Keratinocyte (primary cell): Measurements from ENCODE around the gene TOPORS. TPM values are rescaled to one million over a fixed set of nuclear protein-coding genes. Genes with fewer than 3 reads are reported as not detected.

Experiments
- DNase-seq: peaks from one replicate; pipeline ENCODE4 v3.0.0-alpha.2; 2011; ENCODE audit warnings: low read depth, missing footprints, low spot score
- FAIRE-seq: peaks from 2 replicates; lab custom pipeline; 2011; peaks lifted over from hg19 to GRCh38; lab: Jason Lieb, UNC
- H2AFZ ChIP-seq: 2 replicates; pipeline ENCODE4 v1.6.0; 2012; ENCODE audit warnings: low read length, control low read depth, inconsistent platforms; ENCODE audit not compliant: control insufficient read depth
- H3K27ac ChIP-seq: 2 replicates; pipeline ENCODE4 v1.5.1; 2011; ENCODE audit warnings: low read length; ENCODE audit not compliant: control insufficient read depth, insufficient read depth
- H3K27me3 ChIP-seq: 3 replicates; pipeline ENCODE4 v1.6.0; 2011; ENCODE audit warnings: low read length; ENCODE audit not compliant: control insufficient read depth, insufficient read depth; ENCODE audit errors: extremely low read depth
- H3K36me3 ChIP-seq, 2 experiments: 2 replicates in 1 of 2; 3 replicates in 1 of 2; pipeline ENCODE4 v1.5.1; 2011; ENCODE audit warnings: low read length in 2 of 2, mild to moderate bottlenecking in 1 of 2; ENCODE audit not compliant: control insufficient read depth in 2 of 2, insufficient read depth in 2 of 2; ENCODE audit errors: extremely low read depth in 1 of 2
- H3K4me1 ChIP-seq: 3 replicates; pipeline ENCODE4 v1.5.1; 2011; ENCODE audit warnings: low read length; ENCODE audit not compliant: control insufficient read depth, insufficient read depth; ENCODE audit errors: extremely low read depth
- H3K4me2 ChIP-seq: 3 replicates; pipeline ENCODE4 v1.6.0; 2011; ENCODE audit warnings: low read depth, low read length; ENCODE audit not compliant: control insufficient read depth, insufficient read depth; ENCODE audit errors: extremely low read depth
- H3K4me3 ChIP-seq, 3 experiments: fragments of 200-600 bp in 1 of 3; sonication (generic) in 1 of 3; 2 replicates in 2 of 3; 3 replicates in 1 of 3; pipeline ENCODE4 v1.5.1; 2011 to 2016; ENCODE audit warnings: low read length in 3 of 3, mild to moderate bottlenecking in 3 of 3, control low read depth in 2 of 3, inconsistent platforms in 1 of 3, low read depth in 1 of 3, mixed read lengths in 1 of 3, mixed run types in 1 of 3, moderate library complexity in 1 of 3; ENCODE audit not compliant: control insufficient read depth in 2 of 3, insufficient read depth in 2 of 3; ENCODE audit errors: extremely low read depth in 1 of 3
- H3K79me2 ChIP-seq: 2 replicates; pipeline ENCODE4 v1.6.0; 2012; ENCODE audit warnings: low read length; ENCODE audit not compliant: control insufficient read depth, insufficient read depth
- H3K9ac ChIP-seq: 3 replicates; pipeline ENCODE4 v1.6.0; 2011; ENCODE audit warnings: low read length; ENCODE audit not compliant: control insufficient read depth, insufficient read depth; ENCODE audit errors: extremely low read depth
- H3K9me1 ChIP-seq: 3 replicates; pipeline ENCODE4 v1.6.0; 2011; ENCODE audit warnings: low read length; ENCODE audit not compliant: control insufficient read depth, insufficient read depth; ENCODE audit errors: extremely low read depth
- H3K9me3 ChIP-seq: 2 replicates; pipeline ENCODE4 v1.5.1; 2012; ENCODE audit warnings: low read depth, low read length; ENCODE audit not compliant: control insufficient read depth
- H4K20me1 ChIP-seq: 3 replicates; pipeline ENCODE4 v1.6.0; 2011; ENCODE audit warnings: low read length; ENCODE audit not compliant: control insufficient read depth, insufficient read depth; ENCODE audit errors: extremely low read depth
- CTCF ChIP-seq, 3 experiments: IDR thresholded peaks in 1 of 3; conservative IDR thresholded peaks in 1 of 3; optimal IDR thresholded peaks in 1 of 3; 2 replicates in 2 of 3; 3 replicates in 1 of 3; pipeline versions ENCODE3 to v1.5.1; 2011; ENCODE audit warnings: low read length in 3 of 3, mild to moderate bottlenecking in 3 of 3, moderate library complexity in 2 of 3, control low read depth in 1 of 3, inconsistent platforms in 1 of 3; ENCODE audit not compliant: insufficient read depth in 2 of 3; ENCODE audit errors: extremely low read depth in 1 of 3
- EZH2 ChIP-seq: IDR thresholded peaks from one replicate; pipeline ENCODE4 v1.6.1; 2012; ENCODE audit warnings: inconsistent platforms, mild to moderate bottlenecking, low read length, moderate library complexity
- dilution Hi-C: fragments of 300-500 bp; cut with MboI; formaldehyde crosslinking; loops from one replicate; pipeline ENCODE4 v1.7.0; 2020; ENCODE audit warnings: low sequenced_read_pairs; ENCODE audit not compliant: extremely low pct_ligation_motif_present
- polyA plus RNA-seq, 5 experiments: library from polyadenylated mRNA; depleted of rRNA in 3 of 5; stranded (reverse) in 3 of 5; stranded (forward) in 1 of 5; unstranded in 1 of 5; fragments of >200 nt; gene quantifications; 1 replicate in 1 of 5; 2 replicates in 3 of 5; 3 replicates in 1 of 5; pipeline versions ENCODE4 v1.2.1 to v1.2.3, GENCODE V29; 2011 to 2012; ENCODE audit warnings: missing spikeins in 2 of 5, low read depth in 1 of 5, low replicate concordance in 1 of 5

TOPORS gene
- polyA plus RNA-seq, 1 donor (not counting 4 experiments of a cell fraction or from before 2014, with no cell fraction given) = 17.1 TPM

DNA sequence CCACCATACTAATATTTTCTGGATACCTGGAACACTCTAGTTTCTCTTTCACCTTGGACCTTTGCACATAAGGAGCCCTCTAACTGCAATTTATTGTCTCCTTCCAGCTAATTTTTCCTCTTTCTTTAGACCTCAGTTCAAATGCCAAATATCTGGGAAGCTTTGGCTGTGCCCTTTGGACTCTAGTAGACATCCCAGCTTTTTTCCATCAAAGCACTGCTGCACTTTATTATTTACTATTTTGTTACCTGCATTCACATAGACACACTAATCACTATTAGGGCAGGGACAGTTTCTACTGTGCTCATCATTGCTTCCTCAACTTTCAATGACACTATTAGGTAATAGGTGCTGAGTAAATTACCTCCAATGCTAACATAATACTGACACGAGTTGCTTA is 28.5 kb downstream of the TOPORS start:
- dilution Hi-C loops = no loop called here
- peak overlapping the region in 1 of 3 experiments; percentile 78 for H3K4me3 ChIP-seq

DNA sequence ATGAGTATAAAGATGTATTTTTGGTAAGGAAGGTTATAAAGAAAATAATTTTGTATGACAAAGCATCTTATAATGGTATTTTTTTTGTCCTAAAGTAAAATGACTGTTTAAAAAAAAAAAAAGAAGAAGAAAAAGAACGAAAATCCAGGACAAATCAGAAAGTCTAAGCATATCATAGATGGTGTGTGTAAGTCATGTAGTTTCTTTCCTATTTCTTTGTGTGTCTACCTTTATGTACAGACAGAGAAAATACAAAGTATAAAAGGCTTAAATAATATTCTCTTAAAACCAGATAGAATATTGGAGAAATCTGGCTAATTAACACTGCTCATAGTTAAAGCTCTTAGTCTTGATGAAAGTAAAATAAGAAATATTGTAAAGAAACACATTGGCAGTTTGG is 34.1 kb downstream of the TOPORS start:
- no peak for FAIRE-seq
- no peak overlapping the region for H3K27ac ChIP-seq
- H3K9me1 ChIP-seq = no peaks in the 10 kb centered on the region
- no peaks in the 10 kb centered on the region for H4K20me1 ChIP-seq
- peaks cover 12% of the 10 kb centered on the region for H3K4me1 ChIP-seq
- peaks cover 0 to 3% of the 10 kb centered on the region in 2 experiments for H3K36me3 ChIP-seq
- peaks cover 68% of the 10 kb centered on the region for H3K79me2 ChIP-seq
- no peak overlapping the region for H2AFZ ChIP-seq
- no peak overlapping the region for H3K4me2 ChIP-seq
- dilution Hi-C loops = no loop called here
- no peak overlapping the region for H3K4me3 ChIP-seq
- peaks cover 4% of the 10 kb centered on the region for H3K9me3 ChIP-seq
- no peak for TF ChIP-seq CTCF (optimal IDR thresholded peaks at IDR 0.05 in 1 of 3, IDR thresholded peaks at IDR 0.05 in 1 of 3, conservative IDR thresholded peaks at IDR 0.05 in 1 of 3; ENCODE audit: extremely low read depth in 1 of 3, insufficient read depth in 2 of 3, low read length in 3 of 3)
- TF ChIP-seq EZH2 = no peak
- H3K9ac ChIP-seq = no peak overlapping the region
- DNase-seq = no peak
- no peaks in the 10 kb centered on the region for H3K27me3 ChIP-seq

More for the DNA sequence above, 28.5 kb downstream of the TOPORS start:
- FAIRE-seq = no peak
- peaks cover 0 to 2% of the 10 kb centered on the region in 2 experiments for H3K36me3 ChIP-seq
- no peaks in the 10 kb centered on the region for H4K20me1 ChIP-seq
- H3K9me3 ChIP-seq = no peaks in the 10 kb centered on the region
- H3K4me2 ChIP-seq = peak overlapping the region; percentile 91
- peaks cover 11% of the 10 kb centered on the region for H3K4me1 ChIP-seq
- no peak overlapping the region for H3K27ac ChIP-seq
- no peak overlapping the region for H2AFZ ChIP-seq
- no peak for DNase-seq
- peaks cover 58% of the 10 kb centered on the region for H3K79me2 ChIP-seq
- TF ChIP-seq CTCF (optimal IDR thresholded peaks at IDR 0.05 in 1 of 3, IDR thresholded peaks at IDR 0.05 in 1 of 3, conservative IDR thresholded peaks at IDR 0.05 in 1 of 3; ENCODE audit: extremely low read depth in 1 of 3, insufficient read depth in 2 of 3, low read length in 3 of 3) (no peak), EZH2 (no peak)
- no peaks in the 10 kb centered on the region for H3K27me3 ChIP-seq
- H3K9ac ChIP-seq = no peak overlapping the region
- no peaks in the 10 kb centered on the region for H3K9me1 ChIP-seq
